Tibial nerve (tissue), 4 donors: Measurements from ENCODE around the gene MED1. TPM values are rescaled to one million over a fixed set of nuclear protein-coding genes. Genes with fewer than 3 reads are reported as not detected.
"Not testable (repeated sequence)": the region's sequence is repeated elsewhere in the genome, so short reads cannot be mapped to it uniquely, and the experiment has no call there.

ENCODE experiments used
- DNase-seq, 2 donors: peaks; one replicate each; pipeline ENCODE4 v3.0.0-alpha.2; 2019; ENCODE audit warnings: low spot score in 2 of 2
- H3K27ac ChIP-seq, 4 donors: fragments of 200-600 bp; sonication (generic) in 3 of 4; one replicate each; pipeline ENCODE4 v1.5.1; 2017 to 2019; ENCODE audit warnings: mild to moderate bottlenecking in 1 of 4
- H3K27me3 ChIP-seq, 2 donors: fragments of 200-600 bp; sonication (generic) in 1 of 2; one replicate each; pipeline versions ENCODE4 v1.5.1 to v1.6.0; 2017 to 2019
- H3K36me3 ChIP-seq, 3 donors: fragments of 200-600 bp; sonication (generic); one replicate each; pipeline ENCODE4 v1.5.1; 2018 to 2019
- H3K4me1 ChIP-seq, 4 donors: fragments of 200-600 bp; sonication (generic) in 3 of 4; one replicate each; pipeline ENCODE4 v1.5.1; 2017 to 2019
- H3K4me3 ChIP-seq, 4 donors: fragments of 200-600 bp; sonication (generic) in 3 of 4; one replicate each; pipeline ENCODE4 v1.5.1; 2017 to 2019; ENCODE audit warnings: mild to moderate bottlenecking in 1 of 4, moderate library complexity in 1 of 4
- H3K9me3 ChIP-seq, 4 donors: fragments of 200-600 bp; sonication (generic) in 3 of 4; one replicate each; pipeline ENCODE4 v1.5.1; 2017 to 2019
- EP300 ChIP-seq, 2 donors: sonication (generic); formaldehyde crosslinking; IDR thresholded peaks; one replicate each; pipeline ENCODE4 v1.6.1; 2017; ENCODE audit warnings: antibody characterized with exemption in 2 of 2, mild to moderate bottlenecking in 1 of 2
- POLR2A ChIP-seq, 2 donors: fragments of 450-650 bp; IDR thresholded peaks; one replicate each; pipeline ENCODE4 v1.6.1; 2017; ENCODE audit warnings: antibody characterized with exemption in 2 of 2, mild to moderate bottlenecking in 2 of 2, moderate library complexity in 2 of 2
- WGBS, 2 donors: methylation state at CpG; one replicate each; pipeline ENCODE4 v1.1.5; 2018; 5-methylcytosine and 5-hydroxymethylcytosine counted together
- total RNA-seq, 4 donors: library from RNA; depleted of rRNA; stranded (reverse); fragments of >200 nt; gene quantifications; one replicate each; pipeline ENCODE4 v1.1.0, GENCODE V29; 2016
- TF ChIP-seq, protein P1 (sequence below), 5 experiments: fragments of 200-600 bp in 3 of 5; fragments of 450-650 bp in 2 of 5; sonication (generic) in 3 of 5; IDR thresholded peaks; one replicate each; pipeline ENCODE4 v1.5.1; 2016 to 2019; ENCODE audit warnings: antibody characterized with exemption in 5 of 5, mild to moderate bottlenecking in 3 of 5, moderate library complexity in 2 of 5

MED1 gene
- total RNA-seq, 4 donors from 2014 or later: 17.0 to 30.4 (median 27.0) TPM

DNA sequence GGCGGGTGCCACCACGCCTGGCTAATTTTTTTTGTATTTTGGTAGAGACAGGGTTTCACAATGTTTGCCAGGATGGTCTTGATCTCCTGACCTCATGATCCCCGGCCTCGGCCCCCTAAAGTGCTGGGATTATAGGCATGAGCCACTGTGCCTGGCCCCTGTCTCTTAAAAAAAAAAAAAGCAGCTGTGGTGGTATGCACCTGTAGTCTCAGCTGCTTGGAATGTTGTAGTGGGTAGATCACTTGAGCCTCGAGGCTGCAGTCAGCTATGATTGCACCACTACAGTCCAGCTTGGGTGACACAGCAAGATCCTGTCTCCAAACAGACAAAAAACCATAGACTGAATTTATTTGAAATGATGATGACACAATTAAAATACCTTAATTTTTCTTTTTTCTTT is 34.5 kb upstream of the MED1 start:
- no peaks in the 10 kb centered on the region for H3K27me3 ChIP-seq
- H3K27ac ChIP-seq: no peak overlapping the region
- WGBS, 2 donors: 91 to 92% methylated on average over 5 of the region's 5 CpGs
- H3K4me1 ChIP-seq: no peaks in the 10 kb centered on the region
- H3K36me3 ChIP-seq: peaks cover 0 to 16% (median 1%) of the 10 kb centered on the region in 3 donors
- TF ChIP-seq, protein P1, sequence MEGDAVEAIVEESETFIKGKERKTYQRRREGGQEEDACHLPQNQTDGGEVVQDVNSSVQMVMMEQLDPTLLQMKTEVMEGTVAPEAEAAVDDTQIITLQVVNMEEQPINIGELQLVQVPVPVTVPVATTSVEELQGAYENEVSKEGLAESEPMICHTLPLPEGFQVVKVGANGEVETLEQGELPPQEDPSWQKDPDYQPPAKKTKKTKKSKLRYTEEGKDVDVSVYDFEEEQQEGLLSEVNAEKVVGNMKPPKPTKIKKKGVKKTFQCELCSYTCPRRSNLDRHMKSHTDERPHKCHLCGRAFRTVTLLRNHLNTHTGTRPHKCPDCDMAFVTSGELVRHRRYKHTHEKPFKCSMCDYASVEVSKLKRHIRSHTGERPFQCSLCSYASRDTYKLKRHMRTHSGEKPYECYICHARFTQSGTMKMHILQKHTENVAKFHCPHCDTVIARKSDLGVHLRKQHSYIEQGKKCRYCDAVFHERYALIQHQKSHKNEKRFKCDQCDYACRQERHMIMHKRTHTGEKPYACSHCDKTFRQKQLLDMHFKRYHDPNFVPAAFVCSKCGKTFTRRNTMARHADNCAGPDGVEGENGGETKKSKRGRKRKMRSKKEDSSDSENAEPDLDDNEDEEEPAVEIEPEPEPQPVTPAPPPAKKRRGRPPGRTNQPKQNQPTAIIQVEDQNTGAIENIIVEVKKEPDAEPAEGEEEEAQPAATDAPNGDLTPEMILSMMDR (IDR thresholded peaks at IDR 0.05): no peak
- no peak for TF ChIP-seq EP300 (IDR thresholded peaks at IDR 0.05)
- TF ChIP-seq POLR2A (IDR thresholded peaks at IDR 0.05): no peak
- H3K9me3 ChIP-seq: no peaks in the 10 kb centered on the region
- no peak for DNase-seq
- no peak overlapping the region for H3K4me3 ChIP-seq

DNA sequence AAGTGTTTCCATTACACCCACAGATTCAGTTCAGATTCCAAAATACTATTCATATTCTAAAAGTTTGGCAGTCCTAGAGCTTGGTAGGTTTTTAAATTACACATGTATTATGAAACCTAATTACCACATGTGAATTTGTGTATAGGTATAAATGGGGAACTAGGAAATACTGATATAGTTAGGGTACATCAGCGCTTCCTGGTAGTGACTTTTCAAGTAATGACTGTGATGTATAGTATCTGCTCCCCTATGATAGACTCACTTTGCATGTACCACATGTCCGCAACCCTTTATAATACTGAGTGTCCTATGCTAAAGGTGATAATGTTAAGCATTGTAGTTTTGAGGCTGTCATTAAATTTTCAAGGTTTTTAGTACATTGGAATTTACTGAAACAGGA is 33.1 kb upstream of the MED1 start:
- H3K9me3 ChIP-seq: no peaks in the 10 kb centered on the region
- H3K4me3 ChIP-seq: no peak overlapping the region
- H3K27me3 ChIP-seq: no peaks in the 10 kb centered on the region
- peaks cover 0 to 19% (median 0%) of the 10 kb centered on the region in 3 donors for H3K36me3 ChIP-seq
- TF ChIP-seq, protein P1 (IDR thresholded peaks at IDR 0.05): no peak
- no peak for TF ChIP-seq EP300 (IDR thresholded peaks at IDR 0.05)
- no peaks in the 10 kb centered on the region for H3K4me1 ChIP-seq
- no peak overlapping the region for H3K27ac ChIP-seq
- DNase-seq: no peak
- 96 to 100% methylated on average over 2 of the region's 2 CpGs for WGBS, 2 donors

DNA sequence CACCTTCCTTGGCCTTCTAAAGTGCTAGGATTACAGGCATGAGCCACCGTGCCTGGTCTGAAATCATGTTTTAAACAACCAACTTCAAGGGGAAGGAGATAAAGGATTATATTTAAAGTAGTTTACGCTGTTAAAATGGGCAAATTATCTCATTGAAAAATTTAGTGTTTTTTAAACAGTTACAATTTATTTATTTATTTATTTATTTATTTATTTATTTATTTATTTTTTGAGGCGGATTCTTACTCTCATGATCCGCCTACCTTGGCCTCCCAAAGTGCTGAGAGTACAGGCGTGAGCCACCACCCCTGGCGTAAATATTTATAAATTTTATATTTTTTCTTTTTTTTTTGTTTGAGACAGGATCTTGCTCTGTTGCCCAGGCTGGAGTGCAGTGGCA is 32.4 kb upstream of the MED1 start:
- H3K36me3 ChIP-seq: peaks cover 0 to 21% (median 0%) of the 10 kb centered on the region in 3 donors
- no peaks in the 10 kb centered on the region for H3K4me1 ChIP-seq
- H3K4me3 ChIP-seq: no peak overlapping the region
- no peaks in the 10 kb centered on the region for H3K27me3 ChIP-seq
- H3K9me3 ChIP-seq: no peaks in the 10 kb centered on the region
- DNase-seq: no peak
- WGBS, 2 donors: 97 to 98% methylated on average over 6 of the region's 6 CpGs
- H3K27ac ChIP-seq: no peak overlapping the region
- TF ChIP-seq POLR2A (IDR thresholded peaks at IDR 0.05): no peak
- TF ChIP-seq EP300 (IDR thresholded peaks at IDR 0.05): no peak
- TF ChIP-seq, protein P1 (IDR thresholded peaks at IDR 0.05): no peak

DNA sequence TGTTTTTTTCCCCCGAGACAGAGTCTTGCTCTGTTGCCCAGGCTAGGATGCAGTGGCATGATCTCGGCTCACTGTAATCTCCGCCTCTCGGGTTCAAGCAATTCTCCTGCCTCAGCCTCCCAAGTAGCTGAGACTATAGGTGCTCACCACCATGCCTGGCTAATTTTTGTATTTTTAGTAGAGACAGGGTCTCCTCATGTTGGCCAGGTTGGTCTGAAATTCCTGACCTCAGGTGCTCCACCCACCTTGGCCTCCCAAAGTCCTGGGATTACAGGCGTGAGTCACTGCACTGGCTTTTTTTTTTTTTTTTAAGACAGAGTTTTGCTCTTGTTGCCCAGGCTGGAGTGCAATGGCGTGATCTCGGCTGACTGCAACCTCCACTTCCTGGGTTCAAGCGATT is 28.6 kb upstream of the MED1 start:
- not testable (repeated sequence) for H3K27ac ChIP-seq, H3K4me1 ChIP-seq, H3K27me3 ChIP-seq, DNase-seq, H3K4me3 ChIP-seq, H3K9me3 ChIP-seq
- 82 to 87% methylated on average over 8 of the region's 8 CpGs for WGBS, 2 donors
- H3K36me3 ChIP-seq: peaks cover 0 to 55% (median 4%) of the 10 kb centered on the region in 3 donors

DNA sequence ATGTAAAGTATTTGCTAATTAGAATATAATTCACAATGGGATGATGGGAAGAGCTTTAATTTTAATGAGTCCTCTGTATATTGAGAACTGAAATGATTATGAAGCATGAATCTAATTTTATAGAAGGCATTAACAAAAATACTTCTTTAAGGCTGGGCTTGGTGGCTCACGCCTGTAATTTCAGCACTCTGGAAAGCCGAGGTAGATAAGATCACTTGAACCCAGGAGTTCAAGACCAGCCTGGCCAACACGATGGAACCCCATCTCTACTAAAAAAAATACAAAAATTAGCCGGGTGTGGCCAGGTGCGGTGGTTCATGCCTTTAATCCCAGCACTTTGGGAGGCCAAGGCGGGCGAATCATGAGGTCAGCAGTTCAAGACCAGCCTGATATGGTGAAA is 22.2 kb upstream of the MED1 start:
- Histone ChIP-seq H3K4me3 (no peak overlapping the region), H3K36me3 (peaks cover 4 to 79% (median 13%) of the 10 kb centered on the region in 3 donors), H3K4me1 (no peaks in the 10 kb centered on the region), H3K27ac (no peak overlapping the region), H3K27me3 (no peaks in the 10 kb centered on the region), H3K9me3 (no peaks in the 10 kb centered on the region)
- no peak for TF ChIP-seq POLR2A (IDR thresholded peaks at IDR 0.05)
- TF ChIP-seq, protein P1 (IDR thresholded peaks at IDR 0.05): no peak
- TF ChIP-seq EP300 (IDR thresholded peaks at IDR 0.05): no peak
- DNase-seq: no peak
- 83 to 90% methylated on average over 7 of the region's 7 CpGs for WGBS, 2 donors

DNA sequence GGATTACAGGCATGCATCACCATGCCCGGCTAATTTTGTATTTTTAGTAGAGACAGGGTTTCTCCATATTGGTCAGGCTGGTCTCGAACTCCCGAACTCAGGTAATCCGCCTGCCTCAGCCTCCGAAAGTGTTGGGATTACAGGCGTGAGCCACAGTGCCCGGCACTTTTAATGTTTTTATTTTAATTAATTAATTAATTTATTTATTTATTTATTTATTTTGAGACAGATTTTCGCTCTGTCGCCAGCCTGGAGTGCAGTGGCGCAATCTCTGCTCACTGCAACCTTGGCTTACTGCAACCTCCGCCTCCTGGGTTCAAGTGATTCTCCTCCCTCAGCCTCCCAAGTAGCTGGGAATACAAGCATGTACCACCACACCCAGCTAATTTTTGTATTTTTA is 17.5 kb upstream of the MED1 start:
- 96 to 98% methylated on average over 11 of the region's 11 CpGs for WGBS, 2 donors
- DNase-seq, H3K4me3 ChIP-seq, H3K27me3 ChIP-seq, H3K27ac ChIP-seq, H3K9me3 ChIP-seq: not testable (repeated sequence)
- H3K36me3 ChIP-seq: peaks cover 3 to 43% (median 4%) of the 10 kb centered on the region in 3 donors
- peaks cover 0 to 30% (median 22%) of the 10 kb centered on the region in 4 donors for H3K4me1 ChIP-seq

DNA sequence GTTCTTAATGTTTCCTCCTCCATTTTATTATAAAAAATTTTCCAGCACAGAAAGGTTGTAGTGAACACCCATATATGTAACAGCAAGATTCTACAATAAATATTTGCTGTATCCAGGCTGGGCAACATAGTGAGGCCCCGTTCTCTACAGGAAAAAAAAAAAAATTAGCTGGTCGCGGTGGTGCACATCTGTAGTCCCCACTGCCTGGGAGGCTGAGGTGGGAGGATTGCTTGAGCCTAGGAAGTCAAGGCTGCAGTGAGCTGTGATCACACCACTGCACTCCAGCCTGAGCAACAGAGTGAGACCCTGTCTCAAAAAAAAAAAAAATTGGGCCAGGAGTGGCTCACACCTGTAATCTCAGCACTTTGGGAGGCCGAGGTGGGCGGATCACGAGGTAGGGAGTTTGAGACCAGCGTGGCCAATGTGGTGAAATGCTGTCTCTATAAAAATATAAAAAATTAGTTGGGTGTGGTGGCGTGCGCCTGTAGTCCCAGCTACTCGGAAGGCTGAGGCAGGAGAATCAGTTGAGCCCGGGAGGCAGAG is 13.6 kb upstream of the MED1 start:
- H3K9me3 ChIP-seq, DNase-seq, H3K27me3 ChIP-seq, H3K36me3 ChIP-seq, H3K27ac ChIP-seq: not testable (repeated sequence)
- peaks cover 0 to 41% (median 27%) of the 10 kb centered on the region in 4 donors for H3K4me1 ChIP-seq
- 89% methylated on average over 11 of the region's 11 CpGs for WGBS, 2 donors
- peak overlapping the region in 2 of 4 donors; percentile 11 to 89 for H3K4me3 ChIP-seq
